Stimulated activated CD4-positive, alpha-beta T cell treated with anti-CD3 and anti-CD28 coated beads, Interleukin-15, amount 100 ng/mL, for 48 hours (primary cell): ENCODE data around the gene MTUS2.

ENCODE experiments used
- DNase-seq, 2 donors: peaks; one replicate each; pipeline ENCODE4 v3.0.0-alpha.2; 2020; ENCODE audit warnings: low read depth in 2 of 2

MTUS2 gene

GRCh38 chr13:29022968-29023367 lies 202.8 kb downstream of the MTUS2 start:
- no peak for DNase-seq

DNA sequence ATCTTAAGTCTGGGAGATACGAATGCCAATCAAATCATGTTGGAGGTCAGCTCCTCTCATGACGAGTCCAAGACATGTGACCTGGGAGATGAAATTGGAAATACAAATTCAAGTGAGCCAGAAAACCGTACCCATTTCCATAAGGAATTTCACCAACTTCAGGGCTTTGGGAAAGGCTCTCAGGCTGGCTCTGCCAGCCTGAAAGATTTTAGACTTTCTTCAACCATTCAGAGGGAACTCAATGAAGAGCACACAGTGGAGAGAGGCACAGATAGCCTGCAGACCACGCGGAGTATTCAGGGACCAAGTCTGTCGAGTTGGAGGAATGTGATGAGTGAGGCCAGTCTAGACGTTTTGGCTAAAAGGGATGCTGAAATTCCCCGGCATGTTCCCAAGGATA lies 204.6 kb downstream of the MTUS2 start:
- no peak for DNase-seq

- no peak for DNase-seq
Measured at GRCh38 chr13:29028868-29029267, 208.7 kb downstream of the MTUS2 start.

DNA sequence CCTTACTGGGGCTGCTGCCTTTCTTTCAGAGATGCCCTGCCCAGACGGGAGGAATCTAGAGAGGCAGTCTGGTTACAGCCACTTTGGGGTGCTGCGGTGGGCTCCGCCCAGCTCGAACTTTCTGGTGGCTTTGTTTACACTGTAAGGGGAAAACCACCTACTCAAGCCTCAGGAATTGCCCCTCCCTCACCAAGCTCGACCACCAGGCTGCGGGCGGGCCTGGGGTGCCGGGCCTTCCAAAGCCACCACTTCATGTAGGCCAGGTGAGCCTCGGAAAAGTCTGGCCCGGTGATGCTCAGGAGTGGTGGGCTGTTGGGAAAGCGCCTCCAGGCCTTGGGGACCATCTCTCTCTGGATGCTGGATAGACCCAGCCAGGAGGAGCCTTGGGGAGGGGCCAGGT lies 218.6 kb downstream of the MTUS2 start:
- DNase-seq, result no peak

DNA sequence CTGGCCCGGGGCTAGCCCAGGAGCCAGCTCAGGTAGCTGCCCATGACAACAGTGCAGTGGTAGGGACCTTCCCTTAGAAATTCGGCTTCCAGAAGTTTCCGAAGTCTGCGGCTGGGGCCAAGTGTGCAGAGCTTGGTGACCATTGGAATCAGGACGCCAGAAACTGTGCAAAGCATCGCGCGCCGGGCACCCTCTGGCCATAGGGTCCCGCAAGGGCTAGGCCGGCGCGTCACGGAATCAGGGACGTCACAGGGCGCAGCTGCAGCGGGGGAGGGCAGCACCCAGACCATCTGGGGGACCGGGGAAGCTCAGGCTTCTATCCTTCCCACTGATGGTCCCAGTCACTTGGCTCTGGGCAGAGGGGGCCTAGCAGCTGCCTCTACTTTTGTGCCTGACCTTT lies 219.1 kb downstream of the MTUS2 start:
- DNase-seq, result no peak

- no peak for DNase-seq
Measured at GRCh38 chr13:29046588-29046987, 226.4 kb downstream of the MTUS2 start.

DNA sequence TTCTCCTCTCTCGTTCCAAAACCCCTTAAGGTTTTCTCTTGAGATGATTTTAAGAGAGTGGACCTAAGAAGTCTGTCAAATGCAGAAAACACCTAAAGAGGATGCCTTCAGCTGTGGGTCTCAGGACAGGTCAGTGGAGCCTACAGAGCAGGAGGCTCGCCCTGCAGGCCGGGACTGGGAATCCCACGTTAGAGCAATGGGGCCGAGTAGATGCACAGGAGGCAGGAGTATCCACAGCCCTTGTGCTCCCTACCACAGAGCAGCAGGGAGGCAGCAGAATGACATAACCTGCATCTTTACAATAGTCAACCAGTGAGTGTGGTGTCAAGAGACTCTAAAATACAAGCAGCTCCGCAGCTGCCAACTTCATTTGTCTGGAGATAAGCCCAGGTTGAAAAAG lies 229.4 kb downstream of the MTUS2 start:
- DNase-seq, result no peak

DNA sequence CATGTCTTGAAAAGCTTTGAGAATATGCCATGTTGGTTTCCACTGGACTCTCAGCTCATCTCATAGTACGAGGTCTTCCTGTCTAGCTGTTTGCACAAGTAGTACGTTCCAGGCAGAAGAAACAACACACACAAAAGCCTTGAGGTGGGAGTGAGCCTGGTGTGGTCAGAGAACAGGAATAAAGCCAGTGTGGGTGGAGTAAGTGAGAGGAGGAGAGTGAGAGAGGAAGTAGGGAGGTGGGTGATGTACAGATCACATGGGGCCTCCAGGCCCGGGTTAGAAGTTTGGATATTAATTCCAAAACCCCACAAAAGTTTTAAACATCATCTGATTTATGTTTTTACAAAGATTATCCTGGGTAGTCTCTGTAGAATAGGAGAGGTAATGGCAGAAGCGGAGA lies 230.6 kb downstream of the MTUS2 start:
- no peak for DNase-seq

GRCh38 chr13:29059800-29060199 lies 239.7 kb downstream of the MTUS2 start:
- DNase-seq, result no peak

DNA sequence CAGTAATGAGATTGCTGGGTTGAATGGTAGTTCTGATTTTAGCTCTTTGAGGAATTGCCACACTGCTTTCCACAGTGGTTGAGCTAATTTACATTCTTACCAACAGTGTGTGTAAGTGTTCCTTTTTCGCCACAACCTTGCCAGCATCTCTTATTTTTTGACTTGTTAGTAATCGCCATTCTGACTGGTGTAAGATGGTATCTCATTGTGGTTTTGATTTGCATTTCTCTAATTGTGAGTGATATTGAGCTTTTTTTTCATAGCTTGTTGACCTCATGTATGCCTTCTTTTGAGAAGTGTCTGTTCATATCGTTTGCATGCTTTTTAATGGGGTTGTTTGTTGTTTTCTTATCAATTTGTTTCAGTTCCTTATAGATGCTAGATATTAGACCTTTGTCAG lies 245.0 kb downstream of the MTUS2 start:
- DNase-seq, result no peak

DNA sequence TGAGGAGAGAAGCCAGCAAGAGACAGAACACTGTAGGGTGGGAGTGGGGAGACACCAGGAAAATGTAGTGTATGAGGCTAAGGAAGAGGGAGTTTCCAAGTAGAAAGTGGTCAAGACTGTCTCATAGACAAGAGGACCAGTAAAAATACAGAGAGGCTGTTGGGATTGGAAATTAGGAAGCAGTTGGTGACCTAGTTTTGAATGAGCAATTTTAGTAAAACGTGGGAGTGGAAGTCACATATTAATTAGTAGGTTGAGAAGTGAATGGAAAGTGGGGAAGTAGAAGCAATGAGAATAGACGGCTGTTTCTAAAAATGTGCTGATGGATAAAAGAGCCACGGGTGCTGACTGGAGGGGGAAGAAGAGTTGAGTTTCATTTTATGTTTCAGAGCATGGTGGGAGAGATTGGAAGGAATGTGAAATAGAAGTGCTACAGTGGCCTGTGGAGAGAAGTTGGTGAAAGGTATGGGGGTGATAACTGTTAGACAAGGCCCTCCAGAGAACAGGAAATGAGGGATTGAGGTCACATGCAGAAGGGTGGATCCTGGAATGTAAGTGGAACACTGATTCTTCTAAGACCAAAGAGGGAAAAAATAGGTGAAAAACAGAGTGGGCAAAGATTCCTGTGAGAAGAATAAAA lies 247.3 kb downstream of the MTUS2 start:
- DNase-seq, result no peak

- no peak for DNase-seq
Measured at GRCh38 chr13:29073755-29074154, 253.6 kb downstream of the MTUS2 start.

- no peak for DNase-seq
Measured at GRCh38 chr13:29077051-29077813, 257.1 kb downstream of the MTUS2 start.

GRCh38 chr13:29081036-29081435 lies 260.9 kb downstream of the MTUS2 start:
- DNase-seq, result no peak

DNA sequence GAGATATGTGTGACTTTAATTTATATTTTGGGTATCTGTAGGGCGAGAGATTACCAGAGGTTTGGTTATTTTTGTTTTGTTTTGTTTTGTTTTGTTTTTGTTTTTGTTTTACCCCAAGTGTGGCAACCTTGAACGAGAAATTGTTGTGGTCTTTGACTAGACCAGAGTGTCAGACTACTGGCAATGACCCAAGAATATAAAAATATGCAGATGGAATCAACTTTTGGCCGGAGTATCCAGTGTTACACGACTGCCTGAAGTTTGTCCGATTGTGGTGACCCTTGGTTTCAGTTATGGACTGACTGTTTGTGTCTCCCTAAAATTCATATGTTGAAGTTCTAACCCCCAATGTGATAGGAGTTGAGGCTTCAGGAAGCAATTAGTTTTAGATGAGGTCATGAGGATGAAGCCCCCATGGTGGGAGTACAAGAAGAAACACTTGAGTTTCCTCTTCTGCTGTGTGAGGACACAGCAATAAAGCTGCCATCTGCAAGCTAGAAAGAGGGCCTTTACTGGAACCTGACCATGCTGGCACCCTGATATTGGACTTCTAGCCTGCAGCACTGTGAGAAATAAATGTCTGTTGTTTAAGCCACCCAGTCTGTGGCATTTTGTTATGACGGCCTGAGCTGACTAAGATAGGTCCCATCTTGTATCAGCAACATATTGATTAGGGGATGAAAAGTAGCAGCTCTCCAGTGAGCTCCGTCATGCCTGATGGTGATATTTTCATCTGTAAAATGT lies 261.7 kb downstream of the MTUS2 start:
- no peak for DNase-seq

DNA sequence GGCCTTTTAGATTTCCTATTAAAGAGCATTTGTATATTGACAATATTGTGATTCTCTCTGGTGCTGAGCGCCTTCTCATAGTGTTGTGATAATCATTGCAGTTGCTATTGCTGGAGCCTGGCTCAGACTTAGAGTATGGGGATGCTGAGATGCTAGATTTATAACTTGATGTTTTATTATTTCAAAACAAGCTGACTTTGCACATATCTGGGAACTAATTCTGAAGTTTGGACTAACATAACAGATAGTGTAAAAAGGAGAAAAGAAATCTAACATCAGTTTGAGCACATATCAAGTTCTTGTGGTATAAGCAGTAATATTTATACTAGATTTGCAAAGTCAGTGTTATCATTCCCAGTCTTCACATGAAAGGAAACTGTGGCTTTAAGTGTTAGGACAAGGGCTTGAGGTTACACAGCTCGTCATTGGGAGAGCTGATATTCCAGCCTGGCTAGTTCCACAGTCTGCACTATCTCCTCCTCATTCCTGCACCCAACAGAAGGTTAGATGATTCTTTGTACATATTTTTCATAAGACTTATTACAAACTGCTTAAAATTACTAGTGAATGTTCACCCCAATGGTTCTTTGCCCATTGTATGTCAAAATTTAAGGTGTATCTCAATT lies 279.8 kb downstream of the MTUS2 start:
- no peak for DNase-seq

DNA sequence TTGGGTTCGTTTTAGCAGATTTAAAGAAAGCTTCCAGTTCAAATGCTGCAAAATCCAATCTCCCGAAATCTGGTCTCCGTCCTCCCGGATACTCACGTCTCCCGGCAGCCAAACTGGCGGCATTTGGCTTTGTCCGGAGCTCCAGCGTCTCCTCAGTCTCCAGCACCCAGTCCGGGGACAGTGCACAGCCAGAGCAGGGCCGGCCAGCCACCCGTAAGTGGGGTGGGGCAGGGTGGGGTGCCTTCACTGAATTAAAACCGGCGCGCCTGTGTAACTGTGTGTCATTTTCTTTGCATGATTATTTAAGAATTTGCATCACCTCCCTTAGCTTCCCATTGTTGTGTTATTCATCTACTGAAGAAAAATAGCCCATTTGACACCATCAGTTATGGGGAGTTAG lies 280.6 kb downstream of the MTUS2 start:
- DNase-seq, result no peak

DNA sequence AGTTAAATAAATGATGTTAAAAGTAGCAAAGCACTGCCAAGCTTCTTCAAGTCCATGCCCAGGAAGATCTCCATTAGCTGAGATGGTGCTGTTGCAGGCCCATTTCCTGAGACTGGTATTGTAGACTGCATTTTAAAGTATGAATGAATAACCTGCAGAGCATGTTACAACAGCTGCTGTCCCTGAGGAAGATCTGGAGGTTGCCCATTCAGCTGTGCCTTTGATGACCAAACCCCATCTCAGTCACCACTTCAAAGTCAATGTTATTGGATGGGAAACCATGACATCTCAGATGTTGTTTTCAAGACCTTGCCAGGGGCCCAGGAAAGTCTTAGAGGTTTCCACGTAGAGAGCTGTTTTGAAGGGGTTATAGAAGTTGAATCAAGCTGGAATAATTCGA lies 281.3 kb downstream of the MTUS2 start:
- DNase-seq, result no peak

DNA sequence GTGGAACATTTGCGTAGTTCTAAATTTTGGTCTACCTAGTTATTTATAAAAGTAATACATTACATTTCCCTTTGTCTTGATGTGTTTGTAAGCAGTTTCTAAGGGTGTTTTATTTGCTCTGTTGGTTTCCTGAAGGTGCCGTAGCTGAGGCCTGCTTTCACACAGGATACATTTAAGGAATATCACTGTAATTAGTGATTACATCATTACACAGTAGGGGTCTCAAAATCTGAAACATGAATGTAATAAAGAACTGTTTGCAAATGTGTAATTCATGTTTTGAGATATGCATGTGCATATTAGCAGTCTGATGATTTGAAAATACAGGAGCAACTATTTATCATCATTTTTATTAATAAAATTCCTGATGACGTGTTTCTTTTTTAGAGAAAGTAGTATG lies 281.8 kb downstream of the MTUS2 start:
- no peak for DNase-seq

- no peak for DNase-seq
Measured at GRCh38 chr13:29103065-29103800, 283.1 kb downstream of the MTUS2 start.

DNA sequence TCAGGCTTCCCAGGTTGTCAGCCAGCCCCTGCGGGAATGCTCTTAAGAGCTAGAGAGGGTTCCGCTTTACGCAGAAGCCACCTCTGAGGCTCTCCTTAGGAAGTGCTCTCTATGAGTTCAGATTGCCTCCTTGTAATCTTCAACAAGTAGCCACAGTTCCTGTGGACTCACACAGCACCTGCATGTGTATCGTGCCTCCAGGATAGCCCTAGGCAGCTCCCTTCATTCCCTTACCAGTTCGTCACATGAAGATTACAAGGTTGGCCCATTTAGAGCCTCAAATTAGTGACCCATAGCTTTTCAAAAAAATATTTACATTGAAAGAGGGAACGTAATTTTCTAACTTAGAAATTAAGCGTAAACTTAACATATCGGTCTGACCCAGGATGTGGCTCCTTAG lies 284.3 kb downstream of the MTUS2 start:
- no peak for DNase-seq

GRCh38 chr13:29105779-29106178 lies 285.6 kb downstream of the MTUS2 start:
- no peak for DNase-seq
